ENCODE results near the gene IFITM1.
A peak's percentile ranks its signal among the peaks of the same experiment; 100 is the strongest.
"Not testable (repeated sequence)": the region's sequence is repeated elsewhere in the genome, so short reads cannot be mapped to it uniquely, and the experiment has no call there.

The IFITM1 gene

DNA sequence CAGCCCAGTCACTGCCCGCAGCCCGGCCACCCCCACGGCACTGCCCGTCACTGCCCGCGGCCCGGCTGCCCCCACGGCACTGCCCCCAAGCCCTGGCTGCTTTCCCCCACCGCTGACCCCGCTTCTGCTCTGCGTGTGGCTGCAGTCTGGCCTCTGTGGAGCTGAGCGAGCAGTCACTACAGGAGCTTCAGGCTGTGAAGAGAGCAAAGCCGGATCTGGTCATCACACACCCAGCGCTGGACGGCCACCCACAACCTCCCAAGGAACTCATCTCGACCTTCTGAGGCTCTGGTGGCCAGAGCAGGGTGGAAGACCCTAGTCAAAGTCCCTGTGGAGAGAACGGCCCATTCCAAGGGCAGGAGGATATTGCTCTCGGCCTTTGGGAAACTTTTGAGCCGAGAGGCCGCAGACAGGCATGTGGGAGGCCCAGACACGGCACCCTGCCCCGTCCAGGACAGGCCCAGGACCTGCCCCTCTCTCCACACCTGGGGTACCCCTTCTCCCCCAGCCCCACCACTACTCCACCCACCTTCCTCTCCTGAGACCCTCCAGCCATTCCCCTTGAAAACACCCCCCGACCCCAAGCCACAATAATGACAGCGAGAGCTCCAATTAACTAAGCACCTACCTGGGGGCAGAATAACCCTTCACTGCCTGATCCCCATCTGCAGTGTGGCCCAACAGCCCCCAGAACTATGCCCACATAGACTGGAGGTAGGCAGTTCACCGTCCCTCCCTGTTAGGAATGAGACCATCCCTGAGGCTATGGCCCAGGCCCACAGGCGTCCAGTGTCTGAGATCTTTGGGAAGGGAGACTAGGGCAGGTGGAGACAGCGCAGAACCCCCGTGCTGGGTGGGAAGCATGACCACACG lies 28.6 kb upstream of the IFITM1 start:
- Mint-ChIP-seq H3K4me3 (peak overlapping the region; percentile 99), H3K27ac (ENCODE audit: low read depth) (no peak overlapping the region), H3K27me3 (peaks cover 8% of the 10 kb centered on the region), H3K4me1 (peaks cover 58% of the 10 kb centered on the region), H3K9me3 (no peaks in the 10 kb centered on the region), H3K36me3 (ENCODE audit: insufficient read depth) (peaks cover 28% of the 10 kb centered on the region)
- DNase-seq (ENCODE audit: low spot score in 2 of 2) (no peak), ATAC-seq (replicated peaks; ENCODE audit: extremely low read depth, poor library complexity, severe bottlenecking) (no peak)

DNA sequence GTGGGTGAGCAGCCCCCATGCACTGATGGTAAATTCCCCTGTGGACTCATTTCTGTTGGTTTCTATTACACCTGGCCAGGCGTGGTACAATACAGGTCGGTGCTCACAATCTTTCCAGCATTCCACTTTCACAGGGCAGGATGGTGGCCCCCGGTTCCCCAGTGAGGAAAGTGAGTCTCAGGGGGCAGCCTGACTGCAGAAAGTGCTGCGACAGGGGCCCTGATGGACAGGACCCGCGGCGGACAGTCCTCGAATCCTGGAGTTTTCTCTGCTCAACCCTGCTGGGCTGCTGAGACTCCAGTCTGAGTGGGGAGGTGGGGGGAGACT lies 28.0 kb upstream of the IFITM1 start:
- peaks cover 60% of the 10 kb centered on the region for H3K4me1 Mint-ChIP-seq
- H3K9me3 Mint-ChIP-seq: no peaks in the 10 kb centered on the region
- H3K4me3 Mint-ChIP-seq: peak overlapping the region; percentile 99
- H3K27me3 Mint-ChIP-seq: peaks cover 8% of the 10 kb centered on the region
- DNase-seq (ENCODE audit: low spot score in 2 of 2) (no peak), ATAC-seq (replicated peaks; ENCODE audit: extremely low read depth, poor library complexity, severe bottlenecking) (no peak)
- H3K36me3 Mint-ChIP-seq (ENCODE audit: insufficient read depth): peaks cover 28% of the 10 kb centered on the region
- H3K27ac Mint-ChIP-seq (ENCODE audit: low read depth): no peak overlapping the region

DNA sequence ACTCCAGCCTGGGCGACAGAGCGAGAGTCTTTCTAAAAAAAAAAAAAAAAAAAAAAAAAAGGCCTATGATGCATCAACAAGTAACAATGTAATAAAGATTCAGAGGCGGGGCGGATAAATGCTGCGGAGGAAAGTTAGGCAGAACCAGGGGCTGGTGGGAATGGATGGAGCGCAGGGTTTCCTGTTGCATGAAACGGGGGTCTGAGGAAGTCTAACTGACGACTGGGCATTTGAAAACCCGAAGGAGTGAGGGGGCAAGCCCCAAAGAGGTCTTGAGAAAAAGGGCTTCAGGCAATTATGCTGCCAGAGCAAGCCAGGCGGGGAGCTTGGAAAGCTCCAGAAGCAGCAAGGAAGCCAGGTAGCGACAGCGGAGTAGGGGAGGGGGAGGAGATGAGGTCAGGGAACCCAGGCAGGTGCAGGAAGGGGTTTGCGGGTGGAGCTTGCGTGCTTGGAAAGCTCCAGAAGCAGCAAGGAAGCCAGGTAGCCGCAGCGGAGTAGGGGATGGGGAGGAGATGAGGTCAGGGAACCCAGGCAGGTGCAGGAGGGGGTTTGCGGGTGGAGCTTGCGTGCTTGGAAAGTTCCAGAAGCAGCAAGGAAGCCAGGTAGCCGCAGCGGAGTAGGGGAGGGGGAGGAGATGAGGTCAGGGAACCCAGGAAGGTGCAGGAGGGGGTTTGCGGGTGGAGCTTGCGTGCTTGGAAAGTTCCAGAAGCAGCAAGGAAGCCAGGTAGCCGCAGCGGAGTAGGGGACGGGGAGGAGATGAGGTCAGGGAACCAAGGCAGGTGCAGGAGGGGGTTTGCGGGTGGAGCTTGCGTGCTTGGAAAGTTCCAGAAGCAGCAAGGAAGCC lies 26.6 kb upstream of the IFITM1 start:
- H3K9me3 Mint-ChIP-seq; DNase-seq (ENCODE audit: low spot score in 2 of 2); H3K27me3 Mint-ChIP-seq: not testable (repeated sequence)
- peak overlapping the region; percentile 97 for H3K27ac Mint-ChIP-seq (ENCODE audit: low read depth)
- peak; percentile 1 for ATAC-seq (replicated peaks; ENCODE audit: extremely low read depth, poor library complexity, severe bottlenecking)
- peaks cover 31% of the 10 kb centered on the region for H3K36me3 Mint-ChIP-seq (ENCODE audit: insufficient read depth)
- H3K4me1 Mint-ChIP-seq: peaks cover 54% of the 10 kb centered on the region
- H3K4me3 Mint-ChIP-seq: peak overlapping the region; percentile 99

GRCh38 chr11:287821-288477 lies 25.9 kb upstream of the IFITM1 start:
- ATAC-seq (replicated peaks; ENCODE audit: extremely low read depth, poor library complexity, severe bottlenecking) (peak; percentile 42), DNase-seq (ENCODE audit: low spot score in 2 of 2) (no peak)
- Mint-ChIP-seq H3K4me1 (peaks cover 46% of the 10 kb centered on the region), H3K27ac (ENCODE audit: low read depth) (peak overlapping the region; percentile 97), H3K27me3 (no peaks in the 10 kb centered on the region), H3K4me3 (peak overlapping the region; percentile 99), H3K9me3 (no peaks in the 10 kb centered on the region), H3K36me3 (ENCODE audit: insufficient read depth) (peaks cover 31% of the 10 kb centered on the region)

DNA sequence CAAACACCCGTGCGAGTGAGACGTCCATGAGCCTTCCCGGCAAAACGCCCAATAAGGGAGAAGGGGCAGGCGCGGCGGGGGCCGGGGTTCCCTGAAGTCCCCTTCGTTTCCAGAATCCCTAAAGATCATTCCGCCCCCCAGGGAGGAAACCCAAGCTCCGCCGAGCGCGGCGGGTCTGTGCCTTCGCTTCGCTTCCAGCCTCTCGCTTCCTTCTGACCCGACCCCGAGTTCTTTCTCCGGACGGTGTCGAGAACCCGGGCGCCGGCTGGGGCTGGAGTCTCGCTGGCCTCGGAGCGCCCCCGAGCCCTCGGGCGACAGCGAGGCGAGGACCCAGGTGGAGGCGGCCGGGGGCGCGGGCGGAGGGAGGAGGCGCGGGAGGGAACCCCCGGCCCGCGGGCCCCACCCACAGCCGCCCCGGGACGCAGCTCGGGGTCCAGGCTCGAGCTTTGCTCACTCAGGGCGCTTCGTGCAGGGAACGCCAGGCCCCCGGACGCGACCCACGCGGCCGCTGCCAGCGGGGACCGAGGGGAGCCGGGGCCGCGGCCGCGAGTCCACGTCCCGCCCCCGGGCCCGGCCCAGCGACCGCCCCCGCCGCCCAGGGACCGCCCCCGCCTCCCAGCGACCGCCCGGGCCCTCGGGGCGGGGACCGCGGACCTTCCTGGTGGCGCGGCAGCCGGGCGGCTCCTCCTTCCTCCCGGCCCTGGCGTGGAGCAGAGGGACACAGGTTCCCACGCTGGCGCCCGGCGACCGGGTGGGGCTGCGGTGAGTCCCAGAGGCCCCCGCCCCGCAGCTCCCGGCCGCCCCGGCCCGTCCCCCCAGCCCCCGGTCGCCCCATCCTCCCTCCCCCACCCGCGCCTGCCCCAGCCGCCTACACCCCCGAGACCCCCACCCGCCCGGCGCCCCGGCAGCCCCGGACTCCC lies 25.1 kb upstream of the IFITM1 start, which contains the start of gene PGGHG:
PGGHG (plus strand) TSS at position 649 of the 920 bp plus-strand sequence. CDS start 691 bp downstream, outside the sequence.
- Mint-ChIP-seq H3K4me1 (peaks cover 40% of the 10 kb centered on the region), H3K36me3 (ENCODE audit: insufficient read depth) (peaks cover 29% of the 10 kb centered on the region), H3K27ac (ENCODE audit: low read depth) (peak within 1 kb of the TSS; percentile 97), H3K9me3 (no peaks in the 10 kb centered on the region), H3K27me3 (no peaks in the 10 kb centered on the region), H3K4me3 (peak within 1 kb of the TSS; percentile 99)
- DNase-seq (ENCODE audit: low spot score in 2 of 2): no peak
- peak; percentile 38 for ATAC-seq (replicated peaks; ENCODE audit: extremely low read depth, poor library complexity, severe bottlenecking)

GRCh38 chr11:289398-289711 lies 24.5 kb upstream of the IFITM1 start:
- Mint-ChIP-seq H3K27me3 (no peaks in the 10 kb centered on the region), H3K9me3 (no peaks in the 10 kb centered on the region), H3K36me3 (ENCODE audit: insufficient read depth) (peaks cover 29% of the 10 kb centered on the region), H3K4me1 (peaks cover 39% of the 10 kb centered on the region), H3K27ac (ENCODE audit: low read depth) (peak overlapping the region; percentile 89), H3K4me3 (peak overlapping the region; percentile 88)
- ATAC-seq (replicated peaks; ENCODE audit: extremely low read depth, poor library complexity, severe bottlenecking): peak; percentile 38
- DNase-seq (ENCODE audit: low spot score in 2 of 2): no peak

DNA sequence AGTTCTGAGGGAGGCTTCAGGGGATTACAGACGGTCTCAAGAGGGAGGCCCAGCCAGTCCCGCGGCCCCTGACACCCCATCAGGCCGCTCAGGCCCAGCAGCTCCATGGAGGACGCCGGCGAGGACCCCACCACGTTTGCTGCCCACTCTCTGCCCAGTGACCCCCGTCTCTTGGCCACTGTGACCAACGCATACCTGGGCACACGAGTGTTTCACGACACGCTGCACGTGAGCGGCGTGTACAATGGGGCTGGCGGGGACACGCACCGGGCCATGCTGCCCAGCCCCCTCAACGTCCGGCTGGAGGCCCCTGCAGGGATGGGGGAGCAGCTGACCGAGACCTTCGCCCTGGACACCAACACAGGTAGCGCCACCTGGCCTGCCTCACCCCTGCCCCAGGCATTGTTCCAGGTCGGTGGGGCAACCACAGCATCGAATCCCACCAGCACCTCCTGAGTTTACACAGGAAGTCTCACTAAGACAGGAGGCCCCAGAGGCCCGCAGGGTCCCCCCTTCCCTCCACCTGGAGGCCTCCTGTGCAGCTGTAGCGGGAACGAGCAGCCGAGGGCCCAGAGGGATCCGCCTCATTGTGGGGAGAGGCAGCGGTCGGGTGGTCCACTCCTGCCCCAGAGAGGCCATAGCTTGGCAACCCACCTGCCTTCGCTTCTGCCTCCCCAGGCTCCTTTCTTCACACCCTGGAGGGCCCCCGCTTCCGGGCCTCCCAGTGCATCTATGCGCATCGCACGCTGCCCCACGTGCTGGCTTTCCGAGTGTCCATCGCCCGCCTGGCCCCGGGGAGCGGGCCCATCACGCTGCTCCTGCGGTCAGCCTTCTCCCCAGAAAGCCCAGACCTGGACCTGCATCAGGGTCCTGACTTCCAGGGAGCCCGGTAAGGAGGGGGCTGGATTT lies 23.9 kb upstream of the IFITM1 start:
- DNase-seq (ENCODE audit: low spot score in 2 of 2): no peak
- peak overlapping the region; percentile 88 for H3K4me3 Mint-ChIP-seq
- H3K27me3 Mint-ChIP-seq: no peaks in the 10 kb centered on the region
- peak; percentile 59 for ATAC-seq (replicated peaks; ENCODE audit: extremely low read depth, poor library complexity, severe bottlenecking)
- H3K9me3 Mint-ChIP-seq: no peaks in the 10 kb centered on the region
- peak overlapping the region; percentile 89 for H3K27ac Mint-ChIP-seq (ENCODE audit: low read depth)
- peaks cover 34% of the 10 kb centered on the region for H3K36me3 Mint-ChIP-seq (ENCODE audit: insufficient read depth)
- peaks cover 39% of the 10 kb centered on the region for H3K4me1 Mint-ChIP-seq

DNA sequence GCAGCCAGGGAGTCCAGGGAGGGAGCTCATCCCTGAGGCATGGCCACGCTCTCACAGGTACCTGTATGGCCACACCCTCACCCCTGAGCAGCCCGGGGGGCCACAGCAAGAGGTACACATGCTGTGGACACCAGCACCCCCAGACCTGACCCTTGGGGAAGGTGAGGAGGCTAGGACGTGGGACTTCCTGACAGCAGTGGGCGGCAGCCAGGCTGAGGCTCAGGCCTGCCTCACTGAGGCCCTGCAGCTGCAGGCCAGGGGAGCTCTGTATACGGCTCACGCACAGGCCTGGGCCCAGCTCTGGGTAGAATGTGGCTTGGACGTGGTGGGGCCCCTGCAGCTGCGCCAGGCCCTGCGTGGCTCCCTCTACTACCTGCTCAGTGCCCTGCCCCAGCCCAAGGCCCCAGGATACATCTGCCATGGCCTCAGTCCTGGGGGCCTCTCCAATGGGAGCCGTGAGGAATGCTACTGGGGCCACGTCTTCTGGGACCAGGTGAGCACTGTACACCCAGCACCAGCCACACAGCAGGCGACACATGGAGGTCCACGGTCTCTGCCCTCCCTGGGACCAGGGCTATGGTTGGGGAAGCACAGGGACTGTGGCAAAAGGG lies 23.1 kb upstream of the IFITM1 start:
- ATAC-seq (replicated peaks; ENCODE audit: extremely low read depth, poor library complexity, severe bottlenecking): no peak
- Mint-ChIP-seq H3K4me1 (peaks cover 39% of the 10 kb centered on the region), H3K36me3 (ENCODE audit: insufficient read depth) (peaks cover 30% of the 10 kb centered on the region), H3K27me3 (no peaks in the 10 kb centered on the region), H3K4me3 (peak overlapping the region; percentile 88), H3K27ac (ENCODE audit: low read depth) (no peak overlapping the region), H3K9me3 (no peaks in the 10 kb centered on the region)
- DNase-seq (ENCODE audit: low spot score in 2 of 2): no peak

DNA sequence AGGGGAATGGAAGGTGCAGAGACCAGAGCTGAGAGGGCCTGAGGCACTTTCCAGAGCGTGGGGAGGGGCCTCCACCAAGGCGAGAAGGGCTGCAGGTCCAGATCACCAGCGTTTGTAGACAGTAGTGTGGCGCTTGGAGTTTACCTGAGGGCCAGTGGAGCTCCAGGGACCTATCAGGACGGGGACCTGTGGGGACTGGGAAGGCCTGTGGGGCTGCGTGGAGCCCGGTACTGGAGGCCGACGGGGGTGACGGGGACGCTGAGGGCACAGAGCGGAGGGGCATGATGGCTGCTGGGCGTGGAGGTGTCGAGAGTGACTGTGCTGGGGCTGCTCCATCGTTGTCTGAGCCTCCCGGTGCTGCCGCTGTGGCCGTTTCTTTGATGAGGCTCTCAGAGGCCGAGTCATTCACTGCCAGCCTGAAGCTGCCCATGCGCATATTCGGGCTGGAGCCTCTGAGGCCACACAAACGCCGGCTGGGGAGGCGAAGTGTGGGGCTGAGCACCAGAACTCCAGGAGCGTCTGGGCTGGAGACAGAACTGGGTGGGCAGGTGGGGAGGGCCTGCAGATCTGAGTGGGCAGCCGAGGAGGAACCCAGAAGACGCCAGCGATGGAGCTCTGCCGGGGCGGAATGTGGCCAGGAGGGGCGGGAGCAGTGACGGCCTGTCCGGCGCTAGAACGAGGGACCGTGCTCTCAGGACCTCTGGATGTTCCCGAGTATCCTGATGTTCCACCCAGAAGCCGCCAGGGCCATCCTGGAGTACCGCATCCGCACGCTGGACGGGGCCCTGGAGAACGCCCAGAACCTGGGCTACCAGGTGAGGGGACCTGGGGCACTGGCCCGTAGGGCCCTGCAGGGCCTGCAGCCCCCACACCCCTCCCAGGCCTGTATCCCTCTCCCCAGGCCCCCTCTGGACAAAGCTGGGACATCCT lies 22.3 kb upstream of the IFITM1 start:
- no peak for DNase-seq (ENCODE audit: low spot score in 2 of 2)
- no peak for ATAC-seq (replicated peaks; ENCODE audit: extremely low read depth, poor library complexity, severe bottlenecking)
- Mint-ChIP-seq H3K27me3 (no peaks in the 10 kb centered on the region), H3K4me1 (peaks cover 39% of the 10 kb centered on the region), H3K4me3 (peak overlapping the region; percentile 88), H3K9me3 (no peaks in the 10 kb centered on the region), H3K27ac (ENCODE audit: low read depth) (no peak overlapping the region), H3K36me3 (ENCODE audit: insufficient read depth) (peaks cover 29% of the 10 kb centered on the region)
